KG1 (cell line): ENCODE data around the gene NMUR1.
A peak's percentile ranks its signal among the peaks of the same experiment; 100 is the strongest.

Experiments
- DNase-seq: peaks from one replicate; lab custom pipeline; 2025; lab: John Stamatoyannopoulos, UW

NMUR1 gene

GRCh38 chr2:231483398-231484329, 46.6 kb downstream of the NMUR1 start:
- no peak for DNase-seq

GRCh38 chr2:231482806-231483391, 47.3 kb downstream of the NMUR1 start:
- DNase-seq: peak; percentile 8

- DNase-seq: no peak
Measured at GRCh38 chr2:231480781-231481180, 49.5 kb downstream of the NMUR1 start.

GRCh38 chr2:231479455-231479854, 50.8 kb downstream of the NMUR1 start:
- no peak for DNase-seq

GRCh38 chr2:231476920-231477319, 53.3 kb downstream of the NMUR1 start:
- DNase-seq: no peak

- DNase-seq: no peak
Measured at GRCh38 chr2:231475965-231476364, 54.3 kb downstream of the NMUR1 start.
